C4-2B (cell line): ENCODE data around the gene BUB1.

Source experiments
- CTCF ChIP-seq: fragments of 450-650 bp; conservative IDR thresholded peaks from 2 replicates; pipeline ENCODE4 v1.5.1; 2017; ENCODE audit warnings: mild to moderate bottlenecking
- ZFX ChIP-seq: fragments of 450-650 bp; IDR thresholded peaks from 2 replicates; pipeline ENCODE4 v1.6.1; 2017

- TF ChIP-seq CTCF (no peak), ZFX (no peak)
These were observed 27.5 kb downstream of the BUB1 start for GRCh38 chr2:110650346-110650745.
